ENCODE measurements around the gene SERPINA1.

DNA sequence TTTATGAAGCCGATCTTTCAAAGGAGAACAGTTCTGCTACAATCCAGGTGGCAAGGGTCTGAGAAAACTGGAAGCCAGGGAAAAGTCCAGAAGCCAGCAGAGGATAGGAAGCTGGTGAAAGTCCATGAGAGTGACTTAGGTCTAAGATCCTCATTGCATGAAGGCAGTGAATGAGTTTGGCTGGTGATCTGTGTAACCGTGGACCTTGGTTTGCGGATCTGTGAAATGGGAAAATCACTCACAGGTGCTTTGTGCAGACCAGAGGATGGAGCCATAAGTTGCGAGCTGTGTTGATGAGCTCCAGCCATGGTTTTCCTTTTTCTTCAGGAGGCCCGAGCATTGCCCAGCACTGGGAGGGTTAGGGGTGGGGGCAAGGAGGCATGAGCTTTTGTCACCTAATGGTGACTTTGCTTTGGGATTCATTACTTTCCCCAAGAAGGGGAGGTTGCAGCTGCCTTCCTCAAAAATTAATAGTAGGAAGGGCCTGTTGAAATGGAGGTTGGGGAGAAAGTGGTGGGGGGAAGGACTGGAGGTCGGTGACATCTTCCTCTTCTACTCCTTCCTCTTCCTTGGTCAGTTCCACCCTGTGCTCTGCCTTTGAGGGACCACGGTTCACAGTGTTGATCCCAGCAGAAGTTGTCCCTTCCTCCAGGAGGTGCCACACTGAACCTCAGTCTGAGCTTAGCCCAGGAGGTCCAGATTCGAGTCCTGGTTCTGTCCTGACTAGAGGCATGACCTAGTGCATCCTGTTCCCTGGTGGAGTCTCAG is 45.0 kb downstream of the SERPINA1 start:
- TF ChIP-seq, protein P1, sequence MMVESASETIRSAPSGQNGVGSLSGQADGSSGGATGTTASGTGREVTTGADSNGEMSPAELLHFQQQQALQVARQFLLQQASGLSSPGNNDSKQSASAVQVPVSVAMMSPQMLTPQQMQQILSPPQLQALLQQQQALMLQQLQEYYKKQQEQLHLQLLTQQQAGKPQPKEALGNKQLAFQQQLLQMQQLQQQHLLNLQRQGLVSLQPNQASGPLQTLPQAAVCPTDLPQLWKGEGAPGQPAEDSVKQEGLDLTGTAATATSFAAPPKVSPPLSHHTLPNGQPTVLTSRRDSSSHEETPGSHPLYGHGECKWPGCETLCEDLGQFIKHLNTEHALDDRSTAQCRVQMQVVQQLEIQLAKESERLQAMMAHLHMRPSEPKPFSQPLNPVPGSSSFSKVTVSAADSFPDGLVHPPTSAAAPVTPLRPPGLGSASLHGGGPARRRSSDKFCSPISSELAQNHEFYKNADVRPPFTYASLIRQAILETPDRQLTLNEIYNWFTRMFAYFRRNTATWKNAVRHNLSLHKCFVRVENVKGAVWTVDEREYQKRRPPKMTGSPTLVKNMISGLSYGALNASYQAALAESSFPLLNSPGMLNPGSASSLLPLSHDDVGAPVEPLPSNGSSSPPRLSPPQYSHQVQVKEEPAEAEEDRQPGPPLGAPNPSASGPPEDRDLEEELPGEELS (CRISPR knock-in tag; IDR thresholded peaks at IDR 0.05), result no peak
- TF ChIP-seq, protein P2, sequence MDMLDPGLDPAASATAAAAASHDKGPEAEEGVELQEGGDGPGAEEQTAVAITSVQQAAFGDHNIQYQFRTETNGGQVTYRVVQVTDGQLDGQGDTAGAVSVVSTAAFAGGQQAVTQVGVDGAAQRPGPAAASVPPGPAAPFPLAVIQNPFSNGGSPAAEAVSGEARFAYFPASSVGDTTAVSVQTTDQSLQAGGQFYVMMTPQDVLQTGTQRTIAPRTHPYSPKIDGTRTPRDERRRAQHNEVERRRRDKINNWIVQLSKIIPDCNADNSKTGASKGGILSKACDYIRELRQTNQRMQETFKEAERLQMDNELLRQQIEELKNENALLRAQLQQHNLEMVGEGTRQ (CRISPR knock-in tag; IDR thresholded peaks at IDR 0.05), result no peak
- TF ChIP-seq, protein P3, sequence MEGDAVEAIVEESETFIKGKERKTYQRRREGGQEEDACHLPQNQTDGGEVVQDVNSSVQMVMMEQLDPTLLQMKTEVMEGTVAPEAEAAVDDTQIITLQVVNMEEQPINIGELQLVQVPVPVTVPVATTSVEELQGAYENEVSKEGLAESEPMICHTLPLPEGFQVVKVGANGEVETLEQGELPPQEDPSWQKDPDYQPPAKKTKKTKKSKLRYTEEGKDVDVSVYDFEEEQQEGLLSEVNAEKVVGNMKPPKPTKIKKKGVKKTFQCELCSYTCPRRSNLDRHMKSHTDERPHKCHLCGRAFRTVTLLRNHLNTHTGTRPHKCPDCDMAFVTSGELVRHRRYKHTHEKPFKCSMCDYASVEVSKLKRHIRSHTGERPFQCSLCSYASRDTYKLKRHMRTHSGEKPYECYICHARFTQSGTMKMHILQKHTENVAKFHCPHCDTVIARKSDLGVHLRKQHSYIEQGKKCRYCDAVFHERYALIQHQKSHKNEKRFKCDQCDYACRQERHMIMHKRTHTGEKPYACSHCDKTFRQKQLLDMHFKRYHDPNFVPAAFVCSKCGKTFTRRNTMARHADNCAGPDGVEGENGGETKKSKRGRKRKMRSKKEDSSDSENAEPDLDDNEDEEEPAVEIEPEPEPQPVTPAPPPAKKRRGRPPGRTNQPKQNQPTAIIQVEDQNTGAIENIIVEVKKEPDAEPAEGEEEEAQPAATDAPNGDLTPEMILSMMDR (IDR thresholded peaks at IDR 0.05), result no peak
